Measurements from ENCODE around the gene ZNF839.

ZNF839 gene

DNA sequence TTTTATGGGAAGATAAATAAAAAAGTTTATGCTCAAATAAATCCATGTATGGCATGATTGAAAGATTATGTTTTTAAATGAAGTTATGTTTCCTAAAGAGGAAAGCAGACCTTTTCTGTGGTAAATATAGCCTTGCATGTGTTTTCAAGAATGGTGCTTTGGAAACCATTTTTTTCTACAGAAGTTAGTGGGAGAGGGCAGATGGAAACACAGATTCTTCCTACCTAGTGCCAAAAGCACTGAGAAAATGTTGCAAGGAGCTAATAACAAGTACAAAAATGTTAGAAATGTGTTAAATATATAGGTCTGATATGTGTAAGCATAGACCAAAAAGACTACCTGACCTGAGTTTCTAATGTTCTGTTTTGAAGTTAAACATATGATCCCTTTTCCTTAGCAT, 67.5 kb downstream of the ZNF839 start:
- no peaks in the 10 kb centered on the region for H3K27me3 ChIP-seq (ENCODE audit: insufficient read depth, poor library complexity, severe bottlenecking)
- H3K4me1 ChIP-seq (ENCODE audit: insufficient read depth, poor library complexity, severe bottlenecking), result no peaks in the 10 kb centered on the region
- peaks cover 11% of the 10 kb centered on the region for H3K36me3 ChIP-seq (ENCODE audit: low read depth)
- no peak for ATAC-seq (ENCODE audit: low read depth)
- H3K9me3 ChIP-seq (ENCODE audit: severe bottlenecking), result no peaks in the 10 kb centered on the region
- TF ChIP-seq, protein P1, sequence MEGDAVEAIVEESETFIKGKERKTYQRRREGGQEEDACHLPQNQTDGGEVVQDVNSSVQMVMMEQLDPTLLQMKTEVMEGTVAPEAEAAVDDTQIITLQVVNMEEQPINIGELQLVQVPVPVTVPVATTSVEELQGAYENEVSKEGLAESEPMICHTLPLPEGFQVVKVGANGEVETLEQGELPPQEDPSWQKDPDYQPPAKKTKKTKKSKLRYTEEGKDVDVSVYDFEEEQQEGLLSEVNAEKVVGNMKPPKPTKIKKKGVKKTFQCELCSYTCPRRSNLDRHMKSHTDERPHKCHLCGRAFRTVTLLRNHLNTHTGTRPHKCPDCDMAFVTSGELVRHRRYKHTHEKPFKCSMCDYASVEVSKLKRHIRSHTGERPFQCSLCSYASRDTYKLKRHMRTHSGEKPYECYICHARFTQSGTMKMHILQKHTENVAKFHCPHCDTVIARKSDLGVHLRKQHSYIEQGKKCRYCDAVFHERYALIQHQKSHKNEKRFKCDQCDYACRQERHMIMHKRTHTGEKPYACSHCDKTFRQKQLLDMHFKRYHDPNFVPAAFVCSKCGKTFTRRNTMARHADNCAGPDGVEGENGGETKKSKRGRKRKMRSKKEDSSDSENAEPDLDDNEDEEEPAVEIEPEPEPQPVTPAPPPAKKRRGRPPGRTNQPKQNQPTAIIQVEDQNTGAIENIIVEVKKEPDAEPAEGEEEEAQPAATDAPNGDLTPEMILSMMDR (IDR thresholded peaks at IDR 0.05; ENCODE audit: poor library complexity, severe bottlenecking), result no peak
- H3K27ac ChIP-seq (ENCODE audit: poor library complexity, severe bottlenecking), result no peak overlapping the region
- no peak overlapping the region for H3K4me3 ChIP-seq (ENCODE audit: severe bottlenecking)
- no peak for DNase-seq (ENCODE audit: low spot score)

DNA sequence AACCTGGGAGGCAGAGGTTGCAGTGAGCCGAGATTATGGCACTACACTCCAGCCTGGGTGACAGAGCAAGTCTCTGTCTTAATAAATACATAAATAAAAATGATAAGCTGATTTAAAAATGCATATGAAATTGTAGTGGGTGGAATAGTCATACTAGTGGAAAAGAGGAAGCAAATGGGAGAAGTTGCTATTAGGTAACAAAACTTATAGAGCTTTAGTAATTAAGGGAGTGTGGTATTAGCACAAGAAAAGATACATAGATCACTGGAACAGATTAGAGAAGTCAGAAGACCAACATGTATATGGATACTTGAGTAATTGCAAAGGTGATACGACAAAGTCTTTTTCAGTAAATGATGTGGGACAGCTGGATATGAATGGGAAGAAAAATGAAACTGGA, 69.7 kb downstream of the ZNF839 start:
- DNase-seq (ENCODE audit: low spot score), result no peak
- no peaks in the 10 kb centered on the region for H3K9me3 ChIP-seq (ENCODE audit: severe bottlenecking)
- no peak for ATAC-seq (ENCODE audit: low read depth)
- H3K4me3 ChIP-seq (ENCODE audit: severe bottlenecking), result no peak overlapping the region
- H3K27me3 ChIP-seq (ENCODE audit: insufficient read depth, poor library complexity, severe bottlenecking), result no peaks in the 10 kb centered on the region
- no peak overlapping the region for H3K27ac ChIP-seq (ENCODE audit: poor library complexity, severe bottlenecking)
- TF ChIP-seq, protein P1 (IDR thresholded peaks at IDR 0.05; ENCODE audit: poor library complexity, severe bottlenecking), result no peak
- peaks cover 11% of the 10 kb centered on the region for H3K36me3 ChIP-seq (ENCODE audit: low read depth)
- H3K4me1 ChIP-seq (ENCODE audit: insufficient read depth, poor library complexity, severe bottlenecking), result no peaks in the 10 kb centered on the region

DNA sequence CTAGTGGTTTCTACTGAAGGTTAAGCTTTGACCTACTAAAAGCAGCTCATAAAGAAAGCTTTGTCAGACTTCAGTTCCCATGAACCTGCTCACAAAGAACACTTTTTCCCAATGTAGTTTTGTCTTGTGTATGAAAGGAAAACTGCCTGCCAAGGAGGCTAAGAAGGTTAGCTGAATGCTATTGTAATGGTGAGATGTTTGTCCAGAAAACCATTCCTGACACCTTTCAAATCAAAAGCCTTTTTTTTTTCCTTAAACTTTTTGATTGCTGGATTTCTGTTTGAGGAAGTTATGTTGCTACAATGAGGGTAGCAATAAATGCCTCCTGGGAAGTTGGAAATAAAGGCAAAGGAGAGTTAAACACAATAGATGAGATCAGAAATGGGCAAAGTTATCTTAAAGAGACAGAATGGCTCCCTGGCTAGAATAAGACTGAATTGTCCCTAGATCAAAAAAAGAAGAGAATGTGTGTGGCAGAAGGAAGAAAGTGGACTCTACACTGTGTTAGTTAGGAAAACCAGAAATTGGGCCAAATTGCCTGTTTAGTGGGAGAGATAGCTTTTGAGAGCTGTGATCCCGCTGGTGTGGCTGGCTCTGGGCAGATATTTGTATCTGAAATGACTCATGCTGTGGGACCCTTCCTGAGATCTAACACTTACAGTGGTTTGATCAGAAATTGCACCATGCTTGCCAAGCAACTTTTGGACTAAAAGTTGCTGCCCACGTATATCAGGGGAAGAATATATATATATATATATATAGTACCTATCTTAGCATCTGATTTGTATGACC, 70.7 kb downstream of the ZNF839 start:
- no peaks in the 10 kb centered on the region for H3K4me1 ChIP-seq (ENCODE audit: insufficient read depth, poor library complexity, severe bottlenecking)
- H3K36me3 ChIP-seq (ENCODE audit: low read depth), result peaks cover 13% of the 10 kb centered on the region
- H3K4me3 ChIP-seq (ENCODE audit: severe bottlenecking), result no peak overlapping the region
- H3K27me3 ChIP-seq (ENCODE audit: insufficient read depth, poor library complexity, severe bottlenecking), result no peaks in the 10 kb centered on the region
- DNase-seq (ENCODE audit: low spot score) (no peak), ATAC-seq (ENCODE audit: low read depth) (no peak)
- H3K27ac ChIP-seq (ENCODE audit: poor library complexity, severe bottlenecking), result no peak overlapping the region
- no peaks in the 10 kb centered on the region for H3K9me3 ChIP-seq (ENCODE audit: severe bottlenecking)
- TF ChIP-seq, protein P1 (IDR thresholded peaks at IDR 0.05; ENCODE audit: poor library complexity, severe bottlenecking), result no peak
